Sigmoid colon (tissue), 7 donors: ENCODE measurements around the gene MAP3K20. TPM values are rescaled to one million over a fixed set of nuclear protein-coding genes. Genes with fewer than 3 reads are reported as not detected.

Experiments
- DNase-seq: peaks from one replicate; pipeline ENCODE4 v3.0.0-alpha.2; 2019
- H3K27ac ChIP-seq, 4 donors: fragments of 200-600 bp; sonication (generic); one replicate each; pipeline ENCODE4 v1.5.1; 2016 to 2019; ENCODE audit warnings: mild to moderate bottlenecking in 1 of 4
- H3K27me3 ChIP-seq, 3 donors: fragments of 200-600 bp; sonication (generic); one replicate each; pipeline ENCODE4 v1.5.1; 2019; ENCODE audit warnings: mild to moderate bottlenecking in 1 of 3
- H3K36me3 ChIP-seq, 4 donors: fragments of 200-600 bp; sonication (generic); one replicate each; pipeline ENCODE4 v1.5.1; 2016 to 2019
- H3K4me1 ChIP-seq, 4 donors: fragments of 200-600 bp; sonication (generic); one replicate each; pipeline ENCODE4 v1.5.1; 2017 to 2019
- H3K4me3 ChIP-seq, 4 donors: fragments of 200-600 bp; sonication (generic); one replicate each; pipeline ENCODE4 v1.5.1; 2017 to 2019; ENCODE audit warnings: mild to moderate bottlenecking in 2 of 4, moderate library complexity in 1 of 4
- H3K9me3 ChIP-seq, 4 donors: fragments of 200-600 bp in 3 of 4; sonication (generic) in 3 of 4; one replicate each; pipeline versions ENCODE4 v1.5.1 to v1.6.1; 2013 to 2019
- EP300 ChIP-seq, 4 donors: sonication (generic); formaldehyde crosslinking; IDR thresholded peaks; one replicate each; pipeline ENCODE4 v1.6.1; 2017; ENCODE audit warnings: antibody characterized with exemption in 4 of 4
- POLR2A ChIP-seq, 2 donors: fragments of 450-650 bp; IDR thresholded peaks; one replicate each; pipeline ENCODE4 v1.6.1; 2016; ENCODE audit warnings: antibody characterized with exemption in 2 of 2, mild to moderate bottlenecking in 2 of 2, moderate library complexity in 2 of 2
- POLR2AphosphoS5 ChIP-seq, 4 donors: sonication (generic); formaldehyde crosslinking; IDR thresholded peaks; one replicate each; pipeline ENCODE4 v1.6.1; 2017; ENCODE audit warnings: antibody characterized with exemption in 4 of 4
- WGBS, 2 donors: extraction: QIAGEN DNeasy Blood & Tissue Kit; methylation state at CpG; one replicate each; pipeline ENCODE4 v1.1.7; 2013; 5-methylcytosine and 5-hydroxymethylcytosine counted together
- intact Hi-C: fragments of 100-400 bp; cut with DNase I; formaldehyde crosslinking; loops from one replicate; pipeline ENCODE4 v1.15.1; 2023
- polyA plus RNA-seq, 3 donors: library from polyadenylated mRNA; stranded (reverse); fragments of 200-250 nt; gene quantifications; one replicate each; pipeline ENCODE4 v1.2.3, GENCODE V29; 2013
- total RNA-seq, 4 donors: library from RNA; depleted of rRNA; stranded (reverse); fragments of >200 nt; gene quantifications; one replicate each; pipeline ENCODE4 v1.1.0, GENCODE V29; 2016
- TF ChIP-seq, protein P1 (sequence below), 4 experiments: fragments of 450-650 bp in 3 of 4; fragments of 200-600 bp in 1 of 4; IDR thresholded peaks; one replicate each; pipeline ENCODE4 v1.5.1; 2016 to 2019; ENCODE audit warnings: antibody characterized with exemption in 4 of 4, mild to moderate bottlenecking in 3 of 4, moderate library complexity in 2 of 4
- donor health status: healthy with polysubstance abuse.
- donor health status: Bipolar disorder and iron deficiency.
- donor health status: healthy.

The MAP3K20 gene
- total and polyA plus RNA-seq, 7 donors: 6.2 to 255 (median 189) TPM

DNA sequence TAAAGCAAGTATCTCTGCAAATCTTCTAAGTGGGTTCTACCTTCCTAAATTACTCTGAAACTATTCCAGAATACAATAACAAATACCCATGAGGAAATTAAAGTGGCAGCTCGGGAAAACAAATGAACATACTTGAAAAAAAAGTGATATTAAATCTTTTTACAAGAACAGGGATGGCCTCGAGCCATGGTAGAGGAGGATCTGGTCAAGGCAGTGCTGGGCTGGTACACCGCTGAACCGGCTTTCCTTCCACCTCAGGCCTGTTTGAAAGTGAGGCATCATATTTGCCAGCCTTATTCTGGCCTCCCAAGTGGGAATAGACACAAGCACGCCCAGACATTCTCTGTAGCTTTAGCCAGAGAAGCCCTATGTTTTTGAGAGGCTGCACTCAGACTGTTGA lies 154.5 kb downstream of the MAP3K20 start:
- TF ChIP-seq POLR2A (IDR thresholded peaks at IDR 0.05) (no peak), EP300 (IDR thresholded peaks at IDR 0.05) (no peak), POLR2AphosphoS5 (IDR thresholded peaks at IDR 0.05) (no peak)
- TF ChIP-seq, protein P1, sequence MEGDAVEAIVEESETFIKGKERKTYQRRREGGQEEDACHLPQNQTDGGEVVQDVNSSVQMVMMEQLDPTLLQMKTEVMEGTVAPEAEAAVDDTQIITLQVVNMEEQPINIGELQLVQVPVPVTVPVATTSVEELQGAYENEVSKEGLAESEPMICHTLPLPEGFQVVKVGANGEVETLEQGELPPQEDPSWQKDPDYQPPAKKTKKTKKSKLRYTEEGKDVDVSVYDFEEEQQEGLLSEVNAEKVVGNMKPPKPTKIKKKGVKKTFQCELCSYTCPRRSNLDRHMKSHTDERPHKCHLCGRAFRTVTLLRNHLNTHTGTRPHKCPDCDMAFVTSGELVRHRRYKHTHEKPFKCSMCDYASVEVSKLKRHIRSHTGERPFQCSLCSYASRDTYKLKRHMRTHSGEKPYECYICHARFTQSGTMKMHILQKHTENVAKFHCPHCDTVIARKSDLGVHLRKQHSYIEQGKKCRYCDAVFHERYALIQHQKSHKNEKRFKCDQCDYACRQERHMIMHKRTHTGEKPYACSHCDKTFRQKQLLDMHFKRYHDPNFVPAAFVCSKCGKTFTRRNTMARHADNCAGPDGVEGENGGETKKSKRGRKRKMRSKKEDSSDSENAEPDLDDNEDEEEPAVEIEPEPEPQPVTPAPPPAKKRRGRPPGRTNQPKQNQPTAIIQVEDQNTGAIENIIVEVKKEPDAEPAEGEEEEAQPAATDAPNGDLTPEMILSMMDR (IDR thresholded peaks at IDR 0.05): no peak
- Histone ChIP-seq H3K27ac (no peak overlapping the region), H3K9me3 (no peaks in the 10 kb centered on the region), H3K4me1 (peaks cover 0 to 11% (median 3%) of the 10 kb centered on the region in 4 donors), H3K4me3 (no peak overlapping the region), H3K36me3 (peaks cover 0 to 34% (median 18%) of the 10 kb centered on the region in 4 donors), H3K27me3 (no peaks in the 10 kb centered on the region)
- DNase-seq: no peak
- WGBS, 2 donors: 71 to 87% methylated on average over 5 of the region's 5 CpGs
- intact Hi-C loops: no loop called here

DNA sequence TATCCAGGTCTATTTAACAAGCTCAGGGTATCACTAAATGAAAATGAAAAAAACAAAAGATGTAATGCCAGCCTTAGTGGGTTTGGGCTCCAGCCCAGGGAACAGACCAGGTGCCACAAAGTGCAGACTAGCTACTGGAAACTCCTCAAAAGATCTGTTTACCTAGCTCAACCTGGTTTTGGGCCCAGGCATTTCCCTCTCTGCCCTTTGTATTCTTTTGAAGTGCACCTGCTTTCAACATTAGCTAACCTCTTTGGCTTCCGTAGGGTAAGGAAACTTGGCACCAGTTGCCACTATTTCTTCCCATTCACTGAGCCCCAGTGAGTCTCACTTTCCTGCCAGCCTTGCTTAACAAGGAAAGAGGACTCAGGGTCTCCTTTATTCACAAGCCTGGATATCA lies 155.4 kb downstream of the MAP3K20 start:
- Histone ChIP-seq H3K27ac (no peak overlapping the region), H3K9me3 (no peaks in the 10 kb centered on the region), H3K36me3 (peaks cover 0 to 34% (median 18%) of the 10 kb centered on the region in 4 donors), H3K27me3 (no peaks in the 10 kb centered on the region), H3K4me3 (no peak overlapping the region), H3K4me1 (peaks cover 0 to 11% (median 3%) of the 10 kb centered on the region in 4 donors)
- WGBS, 2 donors: 20 to 53% methylated on average over 1 of the region's 1 CpG
- DNase-seq: no peak
- TF ChIP-seq EP300 (IDR thresholded peaks at IDR 0.05): no peak
- TF ChIP-seq, protein P1 (IDR thresholded peaks at IDR 0.05): no peak
- TF ChIP-seq POLR2A (IDR thresholded peaks at IDR 0.05): no peak
- TF ChIP-seq POLR2AphosphoS5 (IDR thresholded peaks at IDR 0.05): no peak
- intact Hi-C loops: no loop called here

DNA sequence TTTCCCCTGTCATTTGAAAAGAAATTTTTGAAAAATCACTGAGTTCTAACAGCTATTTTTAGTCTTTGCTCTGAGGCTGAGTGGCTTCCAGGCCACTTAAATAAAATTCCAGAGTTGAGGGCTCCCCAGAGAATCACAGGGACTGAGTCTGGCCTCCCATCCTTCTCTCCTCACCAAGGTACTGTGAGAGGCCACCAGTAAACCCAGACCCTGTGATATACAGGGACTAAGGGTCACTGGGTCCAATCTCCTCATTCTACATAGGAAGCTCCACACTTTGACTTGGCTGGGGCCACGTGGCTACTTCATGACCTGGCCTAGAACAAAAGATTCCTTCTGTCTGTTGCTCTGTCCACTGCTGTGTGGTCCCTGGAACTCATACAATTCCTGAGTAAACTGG lies 155.8 kb downstream of the MAP3K20 start:
- peaks cover 0 to 34% (median 18%) of the 10 kb centered on the region in 4 donors for H3K36me3 ChIP-seq

DNA sequence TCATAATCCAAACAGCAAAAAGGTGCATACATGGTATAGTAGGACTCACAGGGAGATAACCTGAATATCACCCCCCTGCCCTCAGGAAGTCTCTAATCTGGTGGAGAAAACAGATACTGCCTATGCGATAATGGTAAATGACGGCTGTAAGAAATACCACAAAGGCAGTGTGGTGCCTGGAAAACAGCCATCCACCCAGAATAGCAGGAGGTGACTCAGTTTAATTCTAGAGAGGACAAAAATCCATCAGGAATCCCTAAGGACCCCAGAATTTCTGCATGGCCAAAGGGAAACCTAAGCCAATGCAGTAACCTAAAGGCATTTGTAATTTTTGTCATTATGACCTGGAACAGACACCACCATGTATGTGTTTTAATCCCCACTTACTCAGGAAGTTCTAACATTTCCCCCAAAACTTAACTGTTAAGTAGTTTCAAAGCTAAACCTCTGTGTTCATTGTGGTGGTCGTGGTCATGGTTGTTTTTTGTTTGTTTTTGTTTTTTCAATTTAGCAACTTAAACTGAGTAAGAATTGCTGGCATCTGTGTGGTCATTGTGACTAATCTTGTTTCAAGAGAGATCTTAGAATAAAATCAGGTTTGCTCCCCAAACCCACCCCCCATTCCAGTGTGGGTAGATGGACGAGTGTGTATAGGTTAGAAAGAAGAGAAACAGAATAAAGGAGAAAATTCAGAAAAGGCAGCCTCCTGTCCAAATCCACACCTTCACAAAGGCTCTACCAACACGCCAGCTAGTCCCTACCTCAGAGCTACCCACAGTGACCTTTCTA lies 157.5 kb downstream of the MAP3K20 start:
- no peaks in the 10 kb centered on the region for H3K27me3 ChIP-seq
- H3K4me1 ChIP-seq: peaks cover 0 to 11% (median 3%) of the 10 kb centered on the region in 4 donors
- no peaks in the 10 kb centered on the region for H3K9me3 ChIP-seq
- TF ChIP-seq EP300 (IDR thresholded peaks at IDR 0.05) (no peak), POLR2A (IDR thresholded peaks at IDR 0.05) (no peak), POLR2AphosphoS5 (IDR thresholded peaks at IDR 0.05) (no peak)
- TF ChIP-seq, protein P1 (IDR thresholded peaks at IDR 0.05): no peak
- peaks cover 0 to 32% (median 23%) of the 10 kb centered on the region in 4 donors for H3K36me3 ChIP-seq
- no peak for DNase-seq
- no peak overlapping the region for H3K27ac ChIP-seq
- 89 to 92% methylated on average over 5 of the region's 5 CpGs for WGBS, 2 donors
- H3K4me3 ChIP-seq: no peak overlapping the region
- intact Hi-C loops: no loop called here

More for the DNA sequence above, 155.8 kb downstream of the MAP3K20 start:
- peaks cover 0 to 11% (median 3%) of the 10 kb centered on the region in 4 donors for H3K4me1 ChIP-seq
- no peaks in the 10 kb centered on the region for H3K27me3 ChIP-seq
- H3K27ac ChIP-seq: no peak overlapping the region
- DNase-seq: no peak
- no peak for TF ChIP-seq EP300 (IDR thresholded peaks at IDR 0.05)
- TF ChIP-seq POLR2AphosphoS5 (IDR thresholded peaks at IDR 0.05): no peak
- TF ChIP-seq, protein P1 (IDR thresholded peaks at IDR 0.05): no peak
- TF ChIP-seq POLR2A (IDR thresholded peaks at IDR 0.05): no peak
- H3K9me3 ChIP-seq: no peaks in the 10 kb centered on the region
- H3K4me3 ChIP-seq: no peak overlapping the region
- intact Hi-C loops: no loop called here
- 12 to 66% methylated on average over 1 of the region's 1 CpG for WGBS, 2 donors
